Liver (tissue), 9 donors: ENCODE results near the gene TDRD5. TPM values are rescaled to one million over a fixed set of nuclear protein-coding genes. Genes with fewer than 3 reads are reported as not detected.
"Not testable (repeated sequence)": the region's sequence is repeated elsewhere in the genome, so short reads cannot be mapped to it uniquely, and the experiment has no call there.

Experiments
- DNase-seq: peaks from one replicate; pipeline ENCODE4 v3.0.0-alpha.2; 2017; ENCODE audit warnings: low spot score
- H3K27ac ChIP-seq, 2 donors: one replicate each; pipeline ENCODE4 v1.7.0; 2013; ENCODE audit warnings: inconsistent platforms in 2 of 2, low read length in 2 of 2, control low read depth in 1 of 2, low read depth in 1 of 2, mild to moderate bottlenecking in 1 of 2
- H3K27me3 ChIP-seq, 4 donors: one replicate each; pipeline versions ENCODE4 v1.6.1 to v1.7.0; 2013; ENCODE audit warnings: low read length in 3 of 4, inconsistent platforms in 1 of 4, mild to moderate bottlenecking in 1 of 4, moderate library complexity in 1 of 4; ENCODE audit not compliant: control insufficient read depth in 4 of 4, insufficient read depth in 4 of 4
- H3K36me3 ChIP-seq, 4 donors: one replicate each; pipeline versions ENCODE4 v1.6.1 to v1.7.0; 2013; ENCODE audit warnings: low read length in 3 of 4, mild to moderate bottlenecking in 3 of 4, low read depth in 1 of 4, moderate library complexity in 1 of 4; ENCODE audit not compliant: control insufficient read depth in 4 of 4, insufficient read depth in 3 of 4
- H3K4me1 ChIP-seq, 4 donors: one replicate each; pipeline versions ENCODE4 v1.6.1 to v1.7.0; 2013; ENCODE audit warnings: low read length in 3 of 4, mild to moderate bottlenecking in 3 of 4, moderate library complexity in 1 of 4; ENCODE audit not compliant: control insufficient read depth in 4 of 4, insufficient read depth in 4 of 4
- H3K4me3 ChIP-seq, 3 donors: one replicate each; pipeline versions ENCODE4 v1.6.1 to v1.7.0; 2013; ENCODE audit warnings: low read length in 3 of 3, control low read depth in 1 of 3, low read depth in 1 of 3, mild to moderate bottlenecking in 1 of 3
- H3K9ac ChIP-seq, 2 donors: one replicate each; pipeline ENCODE4 v1.7.0; 2013; ENCODE audit warnings: low read length in 2 of 2, mild to moderate bottlenecking in 2 of 2, moderate library complexity in 2 of 2, control low read depth in 1 of 2, low read depth in 1 of 2
- H3K9me3 ChIP-seq, 4 donors: one replicate each; pipeline versions ENCODE4 v1.6.1 to v1.7.0; 2013; ENCODE audit warnings: low read length in 3 of 4; ENCODE audit not compliant: control insufficient read depth in 4 of 4
- CTCF ChIP-seq: fragments of 150-350 bp; IDR thresholded peaks from 2 replicates; pipeline ENCODE4 v1.5.1; 2017; ENCODE audit warnings: improper control_type of control experiment, low read depth, low read length; ENCODE audit not compliant: missing input control
- EGR1 ChIP-seq, 2 donors: IDR thresholded peaks; 2 replicates each; pipeline ENCODE4 v1.6.1; 2016 to 2018; ENCODE audit warnings: antibody characterized with exemption in 2 of 2, low read depth in 2 of 2
- FOXA1 ChIP-seq: IDR thresholded peaks from 2 replicates; pipeline ENCODE4 v1.6.1; 2016; ENCODE audit warnings: antibody characterized with exemption
- FOXA2 ChIP-seq: IDR thresholded peaks from 2 replicates; pipeline ENCODE4 v1.6.1; 2016; ENCODE audit warnings: antibody characterized with exemption
- GABPA ChIP-seq, 2 donors: IDR thresholded peaks in 1 of 2; conservative IDR thresholded peaks in 1 of 2; 2 replicates each; pipeline ENCODE4 v1.6.1; 2016; ENCODE audit warnings: antibody characterized with exemption in 2 of 2, mild to moderate bottlenecking in 1 of 2, moderate library complexity in 1 of 2
- HNF4A ChIP-seq, 2 donors: conservative IDR thresholded peaks; 2 replicates each; pipeline ENCODE4 v1.6.1; 2016; ENCODE audit warnings: antibody characterized with exemption in 2 of 2, mild to moderate bottlenecking in 2 of 2
- HNF4G ChIP-seq: IDR thresholded peaks from 2 replicates; pipeline ENCODE4 v1.6.1; 2016; ENCODE audit warnings: antibody characterized with exemption
- JUND ChIP-seq, 2 donors: IDR thresholded peaks; 2 replicates each; pipeline ENCODE4 v1.6.1; 2016; ENCODE audit warnings: antibody characterized with exemption in 2 of 2
- MAX ChIP-seq: IDR thresholded peaks from 2 replicates; pipeline ENCODE4 v1.6.1; 2016; ENCODE audit warnings: antibody characterized with exemption
- NR2F2 ChIP-seq: IDR thresholded peaks from 2 replicates; pipeline ENCODE4 v1.6.1; 2016; ENCODE audit warnings: antibody characterized with exemption
- RAD21 ChIP-seq, 2 donors: IDR thresholded peaks; 2 replicates each; pipeline ENCODE4 v1.6.1; 2016; ENCODE audit warnings: antibody characterized with exemption in 2 of 2, mild to moderate bottlenecking in 2 of 2
- RXRA ChIP-seq, 2 donors: IDR thresholded peaks; 2 replicates each; pipeline ENCODE4 v1.6.1; 2017 to 2018; ENCODE audit warnings: antibody characterized with exemption in 2 of 2, mild to moderate bottlenecking in 1 of 2
- SP1 ChIP-seq: IDR thresholded peaks from 2 replicates; pipeline ENCODE4 v1.6.1; 2018; ENCODE audit warnings: antibody characterized with exemption, mild to moderate bottlenecking
- TAF1 ChIP-seq: conservative IDR thresholded peaks from 2 replicates; pipeline ENCODE4 v1.6.1; 2016; ENCODE audit warnings: antibody characterized with exemption, mild to moderate bottlenecking
- YY1 ChIP-seq: IDR thresholded peaks from 2 replicates; pipeline ENCODE4 v1.6.1; 2016; ENCODE audit warnings: antibody characterized with exemption, mild to moderate bottlenecking
- ZBTB33 ChIP-seq: IDR thresholded peaks from 2 replicates; pipeline ENCODE4 v1.6.1; 2016; ENCODE audit warnings: antibody characterized with exemption
- WGBS: extraction: QIAGEN DNeasy Blood & Tissue Kit; methylation state at CpG from one replicate; pipeline ENCODE4 v1.1.7; 2013; 5-methylcytosine and 5-hydroxymethylcytosine counted together
- polyA plus RNA-seq, 2 donors: library from polyadenylated mRNA; stranded (reverse) in 1 of 2; unstranded in 1 of 2; fragments of 200-250 nt in 1 of 2; fragments of >200 nt in 1 of 2; fragmentation: Nextera tagmentation in 1 of 2; extraction: Ambion mirVana in 1 of 2; gene quantifications; one replicate each; pipeline versions ENCODE4 v1.2.1 to v1.2.3, GENCODE V29; 2013 to 2015
- total RNA-seq, 2 donors: library from RNA; depleted of rRNA; stranded (reverse); fragments of >200 nt; gene quantifications; one replicate each; pipeline ENCODE4 v1.2.3, GENCODE V29; 2014
- TF ChIP-seq, protein P1 (sequence below): IDR thresholded peaks from 2 replicates; pipeline ENCODE4 v1.6.1; 2016; ENCODE audit warnings: antibody characterized with exemption
- donor health status: healthy.
- donor health status: healthy.
- donor health status: healthy.
- donor health status: healthy.
- donor health status: healthy.

Gene TDRD5
- total and polyA plus RNA-seq, 4 donors: not detected

- Histone ChIP-seq H3K4me3 (no peak overlapping the region), H3K36me3 (no peaks in the 10 kb centered on the region), H3K9ac (no peak overlapping the region), H3K27me3 (peaks cover 0 to 1% (median 0%) of the 10 kb centered on the region in 4 donors), H3K4me1 (no peaks in the 10 kb centered on the region), H3K27ac (no peak overlapping the region), H3K9me3 (no peaks in the 10 kb centered on the region)
- no peak for DNase-seq
- 82% methylated on average over 6 of the region's 6 CpGs for WGBS
- no peak for TF ChIP-seq FOXA2
- TF ChIP-seq HNF4G: no peak
- TF ChIP-seq SP1: no peak
- TF ChIP-seq RXRA (IDR thresholded peaks at IDR 0.05): no peak
- TF ChIP-seq CTCF: no peak
- TF ChIP-seq MAX: no peak
- TF ChIP-seq FOXA1: no peak
- TF ChIP-seq, protein P1, sequence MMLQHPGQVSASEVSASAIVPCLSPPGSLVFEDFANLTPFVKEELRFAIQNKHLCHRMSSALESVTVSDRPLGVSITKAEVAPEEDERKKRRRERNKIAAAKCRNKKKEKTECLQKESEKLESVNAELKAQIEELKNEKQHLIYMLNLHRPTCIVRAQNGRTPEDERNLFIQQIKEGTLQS: no peak
- no peak for TF ChIP-seq YY1
- no peak for TF ChIP-seq TAF1
- no peak for TF ChIP-seq NR2F2
- no peak for TF ChIP-seq ZBTB33
- TF ChIP-seq RAD21 (IDR thresholded peaks at IDR 0.05): no peak
- TF ChIP-seq EGR1 (IDR thresholded peaks at IDR 0.05; ENCODE audit: low read depth in 2 of 2): no peak
- no peak for TF ChIP-seq GABPA (IDR thresholded peaks at IDR 0.05 in 1 of 2, conservative IDR thresholded peaks at IDR 0.05 in 1 of 2)
- no peak for TF ChIP-seq HNF4A (conservative IDR thresholded peaks at IDR 0.05)
- TF ChIP-seq JUND (IDR thresholded peaks at IDR 0.05): no peak
Observed at GRCh38 chr1:179677882-179678281, 86.2 kb downstream of the TDRD5 start.

GRCh38 chr1:179694530-179694929, 102.9 kb downstream of the TDRD5 start:
- WGBS: 53% methylated on average over 6 of the region's 6 CpGs
- H3K4me3 ChIP-seq, H3K4me1 ChIP-seq, H3K9ac ChIP-seq, H3K27ac ChIP-seq, H3K9me3 ChIP-seq, DNase-seq, H3K36me3 ChIP-seq, H3K27me3 ChIP-seq: not testable (repeated sequence)
